HG02623 (cell line): ENCODE data around the gene HASPIN.

Experiments used
- ATAC-seq: cut with Tn5 transposase; IDR thresholded peaks from one replicate; pipeline ENCODE4 v1.9.1; 2021; ENCODE audit warnings: moderate library complexity; ENCODE audit not compliant: unreplicated experiment

HASPIN gene

GRCh38 chr17:3762922-3763776 is 39.4 kb downstream of the HASPIN start:
- no peak for ATAC-seq

GRCh38 chr17:3763777-3764170 is 40.1 kb downstream of the HASPIN start:
- ATAC-seq = no peak

DNA sequence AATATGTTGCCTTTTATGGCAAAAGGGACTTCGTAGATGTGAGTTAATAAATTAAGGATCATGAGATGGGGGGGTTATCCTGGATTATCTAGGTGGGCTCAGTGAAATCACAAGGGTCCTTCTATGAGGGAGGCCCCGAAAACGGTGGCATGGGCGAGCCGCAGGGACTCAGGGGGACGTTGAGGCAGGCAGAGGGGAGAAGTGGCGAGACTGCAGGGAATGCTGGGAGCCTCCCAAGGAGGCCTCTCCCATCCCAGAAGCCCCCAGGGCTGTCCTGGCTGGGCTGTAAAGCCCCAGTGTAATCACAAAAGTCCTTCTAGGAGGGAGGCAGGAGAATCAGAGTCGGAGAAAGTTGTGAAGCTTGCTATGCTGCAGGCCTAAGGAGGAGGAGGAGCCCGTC is 42.3 kb downstream of the HASPIN start:
- no peak for ATAC-seq

GRCh38 chr17:3766779-3767178 is 43.1 kb downstream of the HASPIN start:
- no peak for ATAC-seq

- no peak for ATAC-seq
Measured at GRCh38 chr17:3768341-3768740, 44.6 kb downstream of the HASPIN start.

- no peak for ATAC-seq
Measured at GRCh38 chr17:3768769-3769168, 45.1 kb downstream of the HASPIN start.

DNA sequence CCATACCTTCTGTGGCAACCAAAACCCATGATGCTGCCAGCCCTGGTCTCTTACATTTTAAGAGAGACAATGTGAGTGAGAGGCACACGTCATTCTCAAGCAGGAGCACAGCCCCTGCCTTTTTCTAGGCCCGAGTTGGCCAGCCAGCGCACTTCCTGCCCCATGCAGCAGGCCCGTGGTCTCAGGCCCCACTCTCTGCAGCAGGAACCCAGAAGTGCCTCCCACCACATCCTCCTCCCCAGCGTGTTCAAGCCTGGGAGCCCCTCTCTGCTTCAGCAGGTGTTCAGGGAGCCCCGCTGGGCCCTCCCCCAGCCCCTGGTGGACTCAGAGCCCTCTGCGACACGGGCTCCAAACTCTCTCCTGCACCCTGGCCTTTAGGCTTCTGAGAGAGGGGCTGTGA is 46.8 kb downstream of the HASPIN start:
- ATAC-seq = no peak

DNA sequence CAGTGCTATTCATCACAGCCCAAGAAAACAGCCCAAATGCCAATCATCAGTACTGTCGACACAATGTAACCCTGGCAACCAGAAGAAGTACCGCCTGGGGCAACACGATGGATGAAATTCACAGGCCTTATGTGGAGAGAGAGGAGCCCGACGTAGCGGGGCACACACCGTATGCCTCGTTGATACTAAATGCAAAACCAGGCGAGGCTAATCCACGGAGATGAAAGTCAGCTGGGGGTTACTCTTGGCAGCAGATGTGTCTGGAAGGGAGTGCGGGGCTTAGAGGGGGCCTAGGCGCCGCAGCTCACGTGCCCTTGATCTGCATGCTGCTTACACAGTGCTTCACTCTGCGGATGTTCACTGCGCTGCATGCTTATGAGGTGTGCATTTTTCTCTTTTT is 47.4 kb downstream of the HASPIN start:
- ATAC-seq = no peak

GRCh38 chr17:3772764-3773163 is 49.1 kb downstream of the HASPIN start:
- no peak for ATAC-seq

GRCh38 chr17:3773511-3773910 is 49.8 kb downstream of the HASPIN start:
- ATAC-seq = no peak

GRCh38 chr17:3773966-3774365 is 50.3 kb downstream of the HASPIN start:
- ATAC-seq = no peak
